GM12864 (cell line): ENCODE results near the gene MYH6.
"Not testable (repeated sequence)": the region's sequence is repeated elsewhere in the genome, so short reads cannot be mapped to it uniquely, and the experiment has no call there.

Source experiments
- DNase-seq: peaks from one replicate; pipeline ENCODE4 v3.0.0-alpha.2; 2011; ENCODE audit warnings: low read depth
- H3K4me3 ChIP-seq: 2 replicates; pipeline ENCODE4 v1.5.1; 2011; ENCODE audit warnings: mild to moderate bottlenecking, low read depth, low read length, control low read depth
- CTCF ChIP-seq: IDR thresholded peaks from 2 replicates; pipeline ENCODE4 v1.5.1; 2011; ENCODE audit warnings: low read depth, mild to moderate bottlenecking, moderate library complexity, low read length, control low read depth, inconsistent platforms; ENCODE audit errors: missing control alignments

The MYH6 gene

GRCh38 chr14:23407516-23408306 lies at the start of gene MYH6:
MYH6 (minus strand) TSS chr14:23408273; CDS start chr14:23407223, 1,050 bp downstream.
- no peak within 1 kb of the TSS for H3K4me3 ChIP-seq
- no peak for TF ChIP-seq CTCF
- DNase-seq = no peak

- DNase-seq = not testable (repeated sequence)
These were observed 49.0 kb upstream of the MYH6 start for GRCh38 chr14:23456883-23457586.

GRCh38 chr14:23454445-23454856 lies 46.4 kb upstream of the MYH6 start:
- H3K4me3 ChIP-seq = no peak overlapping the region
- DNase-seq = no peak
- no peak for TF ChIP-seq CTCF

More at GRCh38 chr14:23456883-23457586, 49.0 kb upstream of the MYH6 start:
- not testable (repeated sequence) for H3K4me3 ChIP-seq
- peak; percentile 21 for TF ChIP-seq CTCF

- no peak for DNase-seq
- no peak for TF ChIP-seq CTCF
- H3K4me3 ChIP-seq = no peak overlapping the region
These were observed 44.2 kb upstream of the MYH6 start for GRCh38 chr14:23452237-23452636.

- no peak for DNase-seq
- TF ChIP-seq CTCF = no peak
- no peak overlapping the region for H3K4me3 ChIP-seq
These were observed 42.3 kb upstream of the MYH6 start for GRCh38 chr14:23450379-23450778.

- no peak for TF ChIP-seq CTCF
- no peak for DNase-seq
- no peak overlapping the region for H3K4me3 ChIP-seq
These were observed 41.2 kb upstream of the MYH6 start for GRCh38 chr14:23449314-23449713.
